CD4-positive, alpha-beta memory T cell (primary cell): ENCODE data around the gene CDK6. TPM values are rescaled to one million over a fixed set of nuclear protein-coding genes. Genes with fewer than 3 reads are reported as not detected.

ENCODE experiments used
- CTCF ChIA-PET: fragments of 350-600 bp; sonication (Branson Sonifier 250); formaldehyde crosslinking; loops from one replicate; lab custom pipeline; 2021; ENCODE audit warnings: inconsistent platforms; ENCODE audit not compliant: partially characterized antibody; lab: Charles Lee
- POLR2A ChIA-PET: fragments of 350-600 bp; sonication (Branson Sonifier 250); formaldehyde crosslinking; loops from one replicate; lab custom pipeline; 2021; ENCODE audit not compliant: partially characterized antibody; lab: Charles Lee
- DNase-seq, 5 donors: peaks; one replicate each; pipeline versions ENCODE4 v3.0.0 to v3.0.0-alpha.2; 2020 to 2022; ENCODE audit warnings: mixed read lengths in 1 of 5
- H3K27ac ChIP-seq: one replicate; pipeline ENCODE4 v1.7.0; 2013; ENCODE audit warnings: low read depth, low read length
- H3K27me3 ChIP-seq: 2 replicates; pipeline ENCODE4 v1.7.0; 2013; ENCODE audit warnings: mild to moderate bottlenecking, low read length, moderate library complexity; ENCODE audit not compliant: insufficient read depth
- H3K36me3 ChIP-seq: 2 replicates; pipeline ENCODE4 v1.7.0; 2013; ENCODE audit warnings: mild to moderate bottlenecking, low read length, moderate library complexity; ENCODE audit not compliant: insufficient read depth
- H3K4me1 ChIP-seq: 2 replicates; pipeline ENCODE4 v1.7.0; 2013; ENCODE audit warnings: mild to moderate bottlenecking, low read length, moderate library complexity; ENCODE audit not compliant: insufficient read depth
- H3K4me3 ChIP-seq, 2 donors: one replicate each; pipeline ENCODE4 v1.7.0; 2013; ENCODE audit warnings: low read length in 2 of 2, mild to moderate bottlenecking in 1 of 2
- H3K9me3 ChIP-seq, 2 donors: one replicate each; pipeline ENCODE4 v1.7.0; 2013; ENCODE audit warnings: low read length in 2 of 2, control low read depth in 1 of 2; ENCODE audit not compliant: control insufficient read depth in 1 of 2
- H3K27ac Mint-ChIP-seq, 7 donors: one replicate each; pipeline ENCODE4 v1.8.0; 2020 to 2021; ENCODE audit warnings: mixed read lengths in 7 of 7, mild to moderate bottlenecking in 6 of 7, inconsistent platforms in 3 of 7, moderate library complexity in 3 of 7
- H3K27me3 Mint-ChIP-seq, 2 donors: one replicate each; pipeline ENCODE4 v1.8.0; 2020 to 2021; ENCODE audit warnings: mixed read lengths in 2 of 2
- H3K36me3 Mint-ChIP-seq, 2 donors: one replicate each; pipeline ENCODE4 v1.8.0; 2020 to 2021; ENCODE audit warnings: mixed read lengths in 2 of 2, inconsistent platforms in 1 of 2, mild to moderate bottlenecking in 1 of 2
- H3K4me1 Mint-ChIP-seq, 4 donors: one replicate each; pipeline ENCODE4 v1.8.0; 2020 to 2021; ENCODE audit warnings: mixed read lengths in 4 of 4, mild to moderate bottlenecking in 1 of 4
- H3K4me3 Mint-ChIP-seq, 8 donors: one replicate each; pipeline ENCODE4 v1.8.0; 2020 to 2021; ENCODE audit warnings: mixed read lengths in 8 of 8, mild to moderate bottlenecking in 7 of 8, moderate library complexity in 6 of 8, inconsistent platforms in 3 of 8
- H3K9me3 Mint-ChIP-seq, 8 donors: one replicate each; pipeline ENCODE4 v1.8.0; 2020 to 2021; ENCODE audit warnings: mixed read lengths in 8 of 8, mild to moderate bottlenecking in 5 of 8, inconsistent platforms in 3 of 8, moderate library complexity in 1 of 8
- intact Hi-C: fragments of 100-400 bp; cut with micrococcal nuclease; formaldehyde crosslinking; loops from one replicate; pipeline ENCODE4 v1.15.1; 2023
- polyA plus RNA-seq, 2 donors: library from polyadenylated mRNA; unstranded; fragments of 300-500 nt; fragmentation: Illumina TruSeq; gene quantifications; one replicate each; pipeline ENCODE4 v1.2.3, GENCODE V29; 2021
- total RNA-seq, 2 experiments: library from RNA; stranded (reverse); gene quantifications; one replicate each; pipeline ENCODE4 v1.2.3, GENCODE V29; 2021

CDK6 gene
- total and polyA plus RNA-seq, 4 experiments from 2014 or later = 18.4 to 23.6 (median 21.1) TPM

DNA sequence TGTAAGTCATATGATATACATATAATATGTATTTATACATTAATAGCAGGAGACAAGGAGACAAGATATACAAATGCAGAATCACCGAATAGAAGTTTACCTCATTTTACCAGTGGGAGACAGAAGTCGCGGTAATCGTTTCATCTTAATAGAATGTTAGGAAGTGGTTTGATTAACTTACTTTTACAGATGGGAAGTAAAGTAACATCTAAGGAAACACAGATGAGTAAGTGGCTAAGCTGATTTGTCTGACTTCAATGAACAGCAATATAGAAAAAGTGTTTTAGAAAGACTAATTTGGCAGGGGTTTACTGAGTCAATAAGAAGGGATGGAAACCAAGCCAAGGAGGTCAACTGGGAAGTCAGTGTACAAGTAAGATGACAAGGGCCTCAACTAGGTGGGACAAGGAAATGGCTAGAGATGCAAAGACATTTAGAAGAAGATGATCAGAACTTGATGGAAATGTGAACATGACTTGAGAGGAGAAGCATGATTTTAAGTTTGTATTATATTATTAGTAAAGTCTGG is 210.0 kb downstream of the CDK6 start:
- ChIA-PET POLR2A (interaction anchor here (2.5 kb wide), 1 partner anchor 206 kb away, joined by 9 read pairs; no protein-coding TSS in a partner anchor), CTCF (no interaction called here)
- Mint-ChIP-seq H3K9me3 (peaks cover 0 to 11% (median 2%) of the 10 kb centered on the region in 8 donors), H3K27me3 (no peaks in the 10 kb centered on the region), H3K4me1 (peaks cover 31 to 53% (median 41%) of the 10 kb centered on the region in 4 donors), H3K4me3 (peak overlapping the region in 4 of 8 donors; percentile 25 to 63 (median 45)), H3K27ac (peak overlapping the region in 6 of 7 donors; percentile 24 to 82 (median 68)), H3K36me3 (peaks cover 16 to 40% of the 10 kb centered on the region in 2 donors)
- H3K4me1 ChIP-seq = peaks cover 33% of the 10 kb centered on the region
- intact Hi-C loops = no loop called here
- H3K4me3 ChIP-seq = no peak overlapping the region
- H3K36me3 ChIP-seq = no peaks in the 10 kb centered on the region
- no peaks in the 10 kb centered on the region for H3K9me3 ChIP-seq
- DNase-seq = no peak
- H3K27me3 ChIP-seq = no peaks in the 10 kb centered on the region
- H3K27ac ChIP-seq = no peak overlapping the region

DNA sequence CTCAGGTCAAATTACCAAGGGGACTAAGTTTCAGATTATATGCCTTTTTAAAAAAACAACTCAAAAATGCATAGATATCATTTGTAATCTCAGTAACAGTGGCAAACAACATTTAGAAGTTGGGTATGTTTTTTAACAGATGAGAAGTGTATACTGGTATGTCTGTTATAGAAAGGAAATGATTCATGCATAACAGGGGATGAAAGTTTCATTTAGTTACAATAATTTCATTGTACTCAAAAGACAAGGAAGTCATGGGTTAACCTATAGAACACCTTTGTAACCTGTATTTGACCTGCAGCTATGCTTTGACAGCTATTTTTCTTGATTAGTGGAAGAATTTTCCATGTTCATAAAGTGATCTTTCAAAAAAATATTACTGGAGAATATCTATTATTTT is 210.8 kb downstream of the CDK6 start:
- peaks cover 20 to 33% of the 10 kb centered on the region in 2 donors for H3K36me3 Mint-ChIP-seq
- no peaks in the 10 kb centered on the region for H3K27me3 Mint-ChIP-seq
- no peak for DNase-seq
- peaks cover 0 to 11% (median 2%) of the 10 kb centered on the region in 8 donors for H3K9me3 Mint-ChIP-seq
- intact Hi-C loops = no loop called here
- no peak overlapping the region for H3K4me3 Mint-ChIP-seq
- peak overlapping the region in 5 of 7 donors; percentile 5 to 86 (median 30) for H3K27ac Mint-ChIP-seq
- Histone ChIP-seq H3K4me1 (peaks cover 34% of the 10 kb centered on the region), H3K36me3 (no peaks in the 10 kb centered on the region), H3K27me3 (no peaks in the 10 kb centered on the region), H3K4me3 (no peak overlapping the region), H3K9me3 (no peaks in the 10 kb centered on the region), H3K27ac (no peak overlapping the region)
- H3K4me1 Mint-ChIP-seq = peaks cover 29 to 56% (median 42%) of the 10 kb centered on the region in 4 donors
- POLR2A ChIA-PET = interaction anchor here (2.5 kb wide), 1 partner anchor 207 kb away, joined by 9 read pairs; no protein-coding TSS in a partner anchor
- CTCF ChIA-PET = interaction anchor here (1.0 kb wide), 1 partner anchor 238 kb away, joined by 4 read pairs; no protein-coding TSS in a partner anchor

DNA sequence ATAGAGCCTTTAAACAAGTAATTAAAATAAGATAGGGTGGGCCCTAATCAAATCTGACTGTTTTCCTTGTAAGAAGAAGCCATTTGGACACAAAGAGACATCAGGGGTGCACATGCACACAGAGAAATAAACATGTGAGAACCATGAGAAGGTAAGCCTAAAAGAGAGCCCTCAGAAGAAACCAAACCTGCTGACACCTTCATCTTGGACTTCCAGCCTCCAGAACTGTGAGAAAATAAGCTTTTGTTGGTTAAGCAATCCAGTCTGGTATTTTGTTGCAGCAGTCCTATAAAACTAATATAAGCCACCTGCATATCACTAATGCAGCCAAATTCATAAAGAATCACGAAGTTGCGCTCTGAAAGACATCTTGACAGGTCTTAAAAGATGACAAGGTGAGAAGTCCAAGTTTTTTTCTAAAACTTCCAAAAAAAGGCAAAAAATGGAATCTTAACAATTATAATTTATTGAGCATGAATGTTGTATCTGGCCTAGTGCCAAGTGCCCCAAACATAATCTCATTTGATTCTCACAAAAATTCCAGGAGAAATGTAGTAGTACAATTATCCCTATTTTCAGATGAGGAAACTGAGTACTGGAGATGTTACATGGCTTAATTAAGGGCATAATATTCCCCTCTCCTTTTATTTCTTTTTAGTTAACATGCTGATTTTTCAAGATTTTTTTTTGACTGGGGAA is 211.9 kb downstream of the CDK6 start:
- H3K9me3 Mint-ChIP-seq = peaks cover 0 to 8% (median 1%) of the 10 kb centered on the region in 8 donors

DNA sequence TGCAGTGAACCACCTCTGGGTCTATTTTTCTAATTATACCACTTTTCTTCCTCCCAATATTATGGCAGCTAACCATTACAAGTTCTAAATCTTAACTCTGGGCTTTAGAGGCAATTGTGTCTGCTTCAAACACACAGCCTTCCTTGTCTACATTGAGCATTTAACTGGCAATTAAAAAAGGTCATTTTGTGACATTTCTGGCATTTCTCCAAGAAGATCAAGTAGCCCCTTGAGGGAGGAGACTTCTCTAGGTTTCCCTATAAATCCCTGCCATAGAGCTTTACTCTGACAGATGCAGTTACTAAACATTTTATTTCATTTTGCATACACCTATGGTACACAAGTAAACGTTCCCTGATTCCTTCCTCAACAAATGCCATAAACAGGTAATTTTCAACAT is 212.8 kb downstream of the CDK6 start:
- Histone ChIP-seq H3K9me3 (no peaks in the 10 kb centered on the region), H3K36me3 (no peaks in the 10 kb centered on the region), H3K4me3 (no peak overlapping the region), H3K4me1 (peaks cover 34% of the 10 kb centered on the region), H3K27me3 (no peaks in the 10 kb centered on the region), H3K27ac (no peak overlapping the region)
- intact Hi-C loops = loop anchor here (5.0 kb wide), 1 partner anchor 494 kb away; the partner anchor contains the start of gene SAMD9
- Mint-ChIP-seq H3K4me3 (no peak overlapping the region), H3K4me1 (peaks cover 28 to 56% (median 40%) of the 10 kb centered on the region in 4 donors), H3K36me3 (peaks cover 15 to 18% of the 10 kb centered on the region in 2 donors), H3K9me3 (peaks cover 0 to 8% (median 0%) of the 10 kb centered on the region in 8 donors), H3K27me3 (no peaks in the 10 kb centered on the region), H3K27ac (peak overlapping the region in 2 of 7 donors; percentile 19 to 43)
- ChIA-PET CTCF (no interaction called here), POLR2A (no interaction called here)
- DNase-seq = no peak

More for the DNA sequence above, 211.9 kb downstream of the CDK6 start:
- Mint-ChIP-seq H3K27ac (peak overlapping the region in 1 of 7 donors; percentile 80), H3K4me3 (no peak overlapping the region), H3K36me3 (peaks cover 18 to 25% of the 10 kb centered on the region in 2 donors), H3K27me3 (no peaks in the 10 kb centered on the region), H3K4me1 (peaks cover 29 to 56% (median 42%) of the 10 kb centered on the region in 4 donors)
- intact Hi-C loops = loop anchor here (5.0 kb wide), 1 partner anchor 493 kb away; the partner anchor contains the start of gene SAMD9
- POLR2A ChIA-PET = interaction anchor here (0.7 to 2.5 kb wide), 2 partner anchors 98 to 208 kb away, joined by 4 to 9 read pairs; no protein-coding TSS in a partner anchor
- no peaks in the 10 kb centered on the region for H3K27me3 ChIP-seq
- H3K4me1 ChIP-seq = peaks cover 34% of the 10 kb centered on the region
- CTCF ChIA-PET = interaction anchor here (1.0 kb wide), 1 partner anchor 239 kb away, joined by 4 read pairs; no protein-coding TSS in a partner anchor
- H3K9me3 ChIP-seq = no peaks in the 10 kb centered on the region
- no peak for DNase-seq
- H3K27ac ChIP-seq = no peak overlapping the region
- no peak overlapping the region for H3K4me3 ChIP-seq
- H3K36me3 ChIP-seq = no peaks in the 10 kb centered on the region

DNA sequence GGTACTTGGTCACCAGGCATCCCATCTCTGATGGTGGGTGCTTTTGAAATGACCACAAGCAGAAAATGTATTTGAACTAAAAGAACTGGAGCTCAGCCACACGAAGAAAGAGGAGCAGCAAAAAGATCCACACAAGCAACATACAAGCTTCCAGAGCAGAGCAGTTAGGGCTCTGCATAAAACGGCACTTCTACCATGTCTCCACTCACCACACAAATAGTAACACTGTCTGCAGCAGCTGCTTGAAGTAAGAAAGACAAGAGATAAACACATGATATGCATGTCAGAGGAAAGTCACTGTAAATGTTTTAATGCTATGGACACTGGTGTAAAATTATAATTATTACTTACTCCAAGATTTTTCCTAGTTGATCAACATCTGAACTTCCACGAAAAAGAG is 213.7 kb downstream of the CDK6 start:
- Mint-ChIP-seq H3K4me1 (peaks cover 28 to 56% (median 39%) of the 10 kb centered on the region in 4 donors), H3K4me3 (no peak overlapping the region), H3K27ac (peak overlapping the region in 5 of 7 donors; percentile 27 to 88 (median 58)), H3K9me3 (peaks cover 0 to 8% (median 0%) of the 10 kb centered on the region in 8 donors), H3K36me3 (peaks cover 11 to 12% of the 10 kb centered on the region in 2 donors), H3K27me3 (no peaks in the 10 kb centered on the region)
- H3K4me3 ChIP-seq = no peak overlapping the region
- DNase-seq = no peak
- intact Hi-C loops = loop anchor here (5.0 kb wide), 1 partner anchor 495 kb away; the partner anchor contains the start of gene SAMD9
- no peaks in the 10 kb centered on the region for H3K9me3 ChIP-seq
- peaks cover 3% of the 10 kb centered on the region for H3K36me3 ChIP-seq
- ChIA-PET CTCF (interaction anchor here (0.7 to 4.4 kb wide), 4 partner anchors 11 to 209 kb away, joined by 3 to 72 read pairs (median 22); no protein-coding TSS in a partner anchor), POLR2A (no interaction called here)
- H3K27me3 ChIP-seq = no peaks in the 10 kb centered on the region
- H3K27ac ChIP-seq = no peak overlapping the region
- peaks cover 34% of the 10 kb centered on the region for H3K4me1 ChIP-seq

DNA sequence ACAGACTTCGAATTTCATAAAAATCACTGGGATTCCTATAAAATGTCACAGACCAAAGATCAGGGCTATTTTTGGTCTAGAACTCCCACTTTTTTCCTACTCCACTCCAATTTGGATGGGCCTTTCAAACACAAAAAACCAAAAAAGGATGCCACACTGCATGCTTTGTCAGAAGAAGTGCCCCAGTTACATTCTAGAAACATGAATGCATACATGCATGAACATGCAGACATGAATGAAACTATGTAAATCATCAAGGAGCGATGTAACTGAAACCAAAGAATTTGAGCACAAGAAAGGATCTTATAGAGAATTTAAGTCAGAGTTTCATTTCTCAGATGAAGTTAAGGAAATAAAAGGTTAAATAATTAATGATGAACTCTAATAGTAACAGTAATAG is 214.3 kb downstream of the CDK6 start:
- ChIA-PET POLR2A (interaction anchor here (1.9 to 3.0 kb wide), 2 partner anchors 211 to 214 kb away, joined by 7 to 13 read pairs; partner anchors contain the start of gene CDK6), CTCF (interaction anchor here (0.9 to 4.4 kb wide), 14 partner anchors 11 to 442 kb away, joined by 3 to 72 read pairs (median 6); no protein-coding TSS in a partner anchor)
- H3K9me3 ChIP-seq = no peaks in the 10 kb centered on the region
- intact Hi-C loops = loop anchor here (5.0 kb wide), 1 partner anchor 495 kb away; the partner anchor contains the start of gene SAMD9
- Mint-ChIP-seq H3K27me3 (no peaks in the 10 kb centered on the region), H3K4me1 (peaks cover 26 to 49% (median 33%) of the 10 kb centered on the region in 4 donors), H3K36me3 (peaks cover 7 to 13% of the 10 kb centered on the region in 2 donors), H3K4me3 (peak overlapping the region in 1 of 8 donors; percentile 17), H3K9me3 (peaks cover 0 to 8% (median 0%) of the 10 kb centered on the region in 8 donors), H3K27ac (peak overlapping the region in 6 of 7 donors; percentile 11 to 91 (median 60))
- no peaks in the 10 kb centered on the region for H3K27me3 ChIP-seq
- H3K27ac ChIP-seq = no peak overlapping the region
- H3K36me3 ChIP-seq = peaks cover 10% of the 10 kb centered on the region
- peaks cover 32% of the 10 kb centered on the region for H3K4me1 ChIP-seq
- no peak overlapping the region for H3K4me3 ChIP-seq
- no peak for DNase-seq
